Ishikawa (cell line): ENCODE results near the gene OR5K4.

Experiments used
- CEBPB ChIP-seq: IDR thresholded peaks from 2 replicates; pipeline ENCODE4 v1.6.1; 2012
- CREB1 ChIP-seq: IDR thresholded peaks from 2 replicates; pipeline ENCODE4 v1.6.1; 2012; ENCODE audit warnings: low read depth
- EGR1 ChIP-seq: IDR thresholded peaks from 2 replicates; pipeline ENCODE4 v1.6.1; 2012
- EP300 ChIP-seq: IDR thresholded peaks from 2 replicates; pipeline ENCODE4 v1.6.1; 2012; ENCODE audit warnings: borderline replicate concordance
- FOXM1 ChIP-seq: IDR thresholded peaks from 2 replicates; pipeline ENCODE4 v1.6.1; 2012; ENCODE audit warnings: low read depth, borderline replicate concordance
- NFIC ChIP-seq: IDR thresholded peaks from 2 replicates; pipeline ENCODE4 v1.6.1; 2012
- RAD21 ChIP-seq: IDR thresholded peaks from 2 replicates; pipeline ENCODE4 v1.6.1; 2012; ENCODE audit warnings: low read depth
- TAF1 ChIP-seq: IDR thresholded peaks from 2 replicates; pipeline ENCODE4 v1.6.1; 2012; ENCODE audit warnings: low read depth, mild to moderate bottlenecking
- TCF12 ChIP-seq: IDR thresholded peaks from 2 replicates; pipeline ENCODE4 v1.6.1; 2012; ENCODE audit warnings: low read depth
- TEAD4 ChIP-seq: IDR thresholded peaks from 2 replicates; pipeline ENCODE4 v1.6.1; 2012
- YY1 ChIP-seq: IDR thresholded peaks from 2 replicates; pipeline ENCODE4 v1.6.1; 2012; ENCODE audit warnings: low read depth
- ZBTB7A ChIP-seq: IDR thresholded peaks from 2 replicates; pipeline ENCODE4 v1.6.1; 2012; ENCODE audit warnings: low read depth
- TF ChIP-seq, protein P1 (sequence below): IDR thresholded peaks from 2 replicates; pipeline ENCODE4 v1.6.1; 2012; ENCODE audit warnings: low read depth, mild to moderate bottlenecking
- TF ChIP-seq, protein P2 (sequence below): IDR thresholded peaks from 2 replicates; pipeline ENCODE4 v1.6.1; 2012
- TF ChIP-seq, protein P3 (sequence below): IDR thresholded peaks from 2 replicates; pipeline ENCODE4 v1.6.1; 2012

Gene OR5K4

DNA sequence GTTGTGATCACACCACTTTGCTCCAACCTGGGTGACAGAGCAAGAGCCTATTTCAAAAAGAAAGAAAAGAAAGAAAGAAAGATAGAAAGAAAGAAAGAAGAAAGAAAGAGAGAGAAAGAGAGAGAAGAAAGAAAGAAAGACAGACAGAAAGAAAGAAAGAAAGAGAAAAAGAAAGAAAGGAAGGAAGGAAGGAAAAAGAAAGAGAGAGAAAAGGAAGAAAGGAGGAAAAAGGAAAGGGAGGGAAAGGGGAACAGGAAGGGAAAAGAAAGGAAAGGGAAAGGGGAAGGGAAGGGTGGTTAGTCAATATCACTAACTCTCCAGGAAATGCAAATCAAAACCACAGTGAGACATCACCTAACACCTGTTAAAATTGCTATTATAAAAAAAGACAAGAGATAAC is 18.2 kb downstream of the OR5K4 start:
- TF ChIP-seq TAF1, result no peak
- TF ChIP-seq EP300, result no peak
- TF ChIP-seq, protein P1, sequence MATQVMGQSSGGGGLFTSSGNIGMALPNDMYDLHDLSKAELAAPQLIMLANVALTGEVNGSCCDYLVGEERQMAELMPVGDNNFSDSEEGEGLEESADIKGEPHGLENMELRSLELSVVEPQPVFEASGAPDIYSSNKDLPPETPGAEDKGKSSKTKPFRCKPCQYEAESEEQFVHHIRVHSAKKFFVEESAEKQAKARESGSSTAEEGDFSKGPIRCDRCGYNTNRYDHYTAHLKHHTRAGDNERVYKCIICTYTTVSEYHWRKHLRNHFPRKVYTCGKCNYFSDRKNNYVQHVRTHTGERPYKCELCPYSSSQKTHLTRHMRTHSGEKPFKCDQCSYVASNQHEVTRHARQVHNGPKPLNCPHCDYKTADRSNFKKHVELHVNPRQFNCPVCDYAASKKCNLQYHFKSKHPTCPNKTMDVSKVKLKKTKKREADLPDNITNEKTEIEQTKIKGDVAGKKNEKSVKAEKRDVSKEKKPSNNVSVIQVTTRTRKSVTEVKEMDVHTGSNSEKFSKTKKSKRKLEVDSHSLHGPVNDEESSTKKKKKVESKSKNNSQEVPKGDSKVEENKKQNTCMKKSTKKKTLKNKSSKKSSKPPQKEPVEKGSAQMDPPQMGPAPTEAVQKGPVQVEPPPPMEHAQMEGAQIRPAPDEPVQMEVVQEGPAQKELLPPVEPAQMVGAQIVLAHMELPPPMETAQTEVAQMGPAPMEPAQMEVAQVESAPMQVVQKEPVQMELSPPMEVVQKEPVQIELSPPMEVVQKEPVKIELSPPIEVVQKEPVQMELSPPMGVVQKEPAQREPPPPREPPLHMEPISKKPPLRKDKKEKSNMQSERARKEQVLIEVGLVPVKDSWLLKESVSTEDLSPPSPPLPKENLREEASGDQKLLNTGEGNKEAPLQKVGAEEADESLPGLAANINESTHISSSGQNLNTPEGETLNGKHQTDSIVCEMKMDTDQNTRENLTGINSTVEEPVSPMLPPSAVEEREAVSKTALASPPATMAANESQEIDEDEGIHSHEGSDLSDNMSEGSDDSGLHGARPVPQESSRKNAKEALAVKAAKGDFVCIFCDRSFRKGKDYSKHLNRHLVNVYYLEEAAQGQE, result no peak
- no peak for TF ChIP-seq NFIC
- no peak for TF ChIP-seq TEAD4
- TF ChIP-seq, protein P2, sequence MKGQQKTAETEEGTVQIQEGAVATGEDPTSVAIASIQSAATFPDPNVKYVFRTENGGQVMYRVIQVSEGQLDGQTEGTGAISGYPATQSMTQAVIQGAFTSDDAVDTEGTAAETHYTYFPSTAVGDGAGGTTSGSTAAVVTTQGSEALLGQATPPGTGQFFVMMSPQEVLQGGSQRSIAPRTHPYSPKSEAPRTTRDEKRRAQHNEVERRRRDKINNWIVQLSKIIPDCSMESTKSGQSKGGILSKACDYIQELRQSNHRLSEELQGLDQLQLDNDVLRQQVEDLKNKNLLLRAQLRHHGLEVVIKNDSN, result no peak
- no peak for TF ChIP-seq ZBTB7A
- no peak for TF ChIP-seq YY1
- no peak for TF ChIP-seq EGR1
- TF ChIP-seq, protein P3, sequence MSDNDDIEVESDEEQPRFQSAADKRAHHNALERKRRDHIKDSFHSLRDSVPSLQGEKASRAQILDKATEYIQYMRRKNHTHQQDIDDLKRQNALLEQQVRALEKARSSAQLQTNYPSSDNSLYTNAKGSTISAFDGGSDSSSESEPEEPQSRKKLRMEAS, result no peak
- TF ChIP-seq CREB1, result no peak
- TF ChIP-seq FOXM1, result no peak
- no peak for TF ChIP-seq RAD21
- TF ChIP-seq CEBPB, result no peak
- no peak for TF ChIP-seq TCF12

DNA sequence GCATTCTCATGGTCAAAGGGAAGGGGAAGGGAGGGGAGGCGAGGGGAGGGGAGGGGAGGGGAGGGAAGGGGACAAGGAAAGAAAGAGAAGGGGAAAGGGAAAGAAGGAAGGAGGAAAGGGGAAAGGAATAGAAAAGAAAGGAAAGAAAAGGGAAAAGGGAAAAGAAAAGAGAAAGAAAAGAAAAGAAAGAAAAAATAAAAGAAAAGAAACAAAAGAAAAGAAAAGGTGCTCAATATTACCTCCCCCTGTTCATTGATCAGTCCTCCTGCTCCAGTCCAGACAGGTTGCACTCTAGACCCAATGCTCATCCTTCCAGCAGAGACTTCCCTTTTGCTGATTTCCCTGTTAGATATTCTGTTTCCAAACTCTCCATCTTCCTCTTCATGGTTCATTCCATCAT is 18.8 kb downstream of the OR5K4 start:
- no peak for TF ChIP-seq ZBTB7A
- TF ChIP-seq, protein P2, result no peak
- no peak for TF ChIP-seq CREB1
- TF ChIP-seq YY1, result no peak
- no peak for TF ChIP-seq EGR1
- no peak for TF ChIP-seq TAF1
- no peak for TF ChIP-seq NFIC
- TF ChIP-seq EP300, result no peak
- no peak for TF ChIP-seq CEBPB
- TF ChIP-seq, protein P1, result no peak
- no peak for TF ChIP-seq TCF12
- TF ChIP-seq, protein P3, result no peak
- no peak for TF ChIP-seq RAD21
- no peak for TF ChIP-seq FOXM1
- no peak for TF ChIP-seq TEAD4

DNA sequence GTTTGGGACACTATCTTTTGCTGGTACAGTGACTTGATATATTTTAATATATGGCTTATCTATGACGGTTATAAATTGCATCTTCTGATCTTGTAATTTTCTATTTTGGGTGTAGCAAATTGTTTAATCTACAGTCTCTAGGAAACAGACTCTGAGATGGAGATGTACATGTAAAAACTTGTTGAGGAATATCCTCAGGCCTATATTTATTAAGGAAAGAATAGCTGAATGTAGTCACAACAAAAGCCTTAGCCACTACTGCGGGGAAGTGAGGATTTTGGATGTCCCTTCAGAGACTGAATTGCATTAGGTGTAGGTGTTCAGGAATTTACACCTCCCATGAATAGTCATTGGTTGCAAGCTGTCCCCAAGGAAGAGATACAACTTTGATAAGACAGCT is 23.0 kb downstream of the OR5K4 start:
- no peak for TF ChIP-seq TEAD4
- TF ChIP-seq, protein P2, result no peak
- TF ChIP-seq, protein P3, result no peak
- TF ChIP-seq TAF1, result no peak
- no peak for TF ChIP-seq ZBTB7A
- no peak for TF ChIP-seq EGR1

DNA sequence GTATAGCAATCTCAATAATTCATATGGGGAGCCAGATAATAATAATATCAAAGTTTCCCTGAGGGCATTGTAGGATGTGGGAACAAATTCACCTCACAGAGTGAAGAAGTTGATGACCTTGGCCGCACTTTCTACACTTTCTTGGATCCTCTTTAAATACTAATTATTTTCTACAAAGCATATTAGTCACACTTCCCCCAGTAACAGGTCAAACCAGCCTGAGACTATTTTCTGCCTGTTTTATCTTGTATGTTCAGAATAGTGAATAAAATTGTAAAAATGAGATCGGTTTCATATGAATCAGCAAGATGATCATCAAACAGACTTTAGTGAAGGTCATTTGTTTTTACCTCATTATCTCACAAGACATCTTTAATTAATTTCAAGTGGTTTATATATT is 34.5 kb downstream of the OR5K4 start:
- TF ChIP-seq CREB1, result no peak
- no peak for TF ChIP-seq RAD21
- TF ChIP-seq, protein P1, result no peak
- TF ChIP-seq, protein P2, result no peak
- no peak for TF ChIP-seq EP300
- TF ChIP-seq ZBTB7A, result no peak
- TF ChIP-seq TCF12, result no peak
- TF ChIP-seq NFIC, result no peak
- no peak for TF ChIP-seq CEBPB
- TF ChIP-seq TEAD4, result no peak
- no peak for TF ChIP-seq YY1
- no peak for TF ChIP-seq FOXM1
- TF ChIP-seq EGR1, result no peak
- TF ChIP-seq TAF1, result no peak
- TF ChIP-seq, protein P3, result no peak
